Left lung (tissue), 10 donors: Measurements from ENCODE around the gene ARFIP1. TPM values are rescaled to one million over a fixed set of nuclear protein-coding genes. Genes with fewer than 3 reads are reported as not detected.
"Not testable (repeated sequence)": the region's sequence is repeated elsewhere in the genome, so short reads cannot be mapped to it uniquely, and the experiment has no call there.

ENCODE experiments used
- ATAC-seq: fragments of 200-7000 bp; cut with Tn5 transposase; one replicate; pipeline ENCODE4 v1.9.1; 2020; ENCODE audit warnings: moderate library complexity
- DNase-seq, 4 donors: peaks; one replicate each; pipeline ENCODE4 v3.0.0-alpha.2; 2013 to 2020
- H3K27ac ChIP-seq, 2 donors: fragments of 200-600 bp; sonication (generic) in 1 of 2; one replicate each; pipeline versions ENCODE4 v1.5.0 to v1.8.0; 2020 to 2021
- H3K27me3 ChIP-seq, 2 donors: fragments of 200-600 bp; sonication (generic) in 1 of 2; one replicate each; pipeline versions ENCODE4 v1.5.0 to v1.8.0; 2020 to 2021
- H3K36me3 ChIP-seq, 2 donors: fragments of 200-600 bp; sonication (generic) in 1 of 2; one replicate each; pipeline versions ENCODE4 v1.5.0 to v1.8.0; 2020 to 2021
- H3K4me1 ChIP-seq, 2 donors: fragments of 200-600 bp; one replicate each; pipeline ENCODE4 v1.8.0; 2021
- H3K4me3 ChIP-seq, 2 donors: fragments of 200-600 bp; sonication (generic) in 1 of 2; one replicate each; pipeline versions ENCODE4 v1.5.0 to v1.8.0; 2020 to 2021; ENCODE audit warnings: mild to moderate bottlenecking in 1 of 2
- H3K9me3 ChIP-seq, 2 donors: fragments of 200-600 bp; sonication (generic) in 1 of 2; one replicate each; pipeline versions ENCODE4 v1.5.0 to v1.8.0; 2020 to 2021
- CTCF ChIP-seq, 2 donors: fragments of 200-600 bp; sonication (generic) in 1 of 2; IDR thresholded peaks; one replicate each; pipeline versions ENCODE4 v1.5.0 to v1.8.0; 2021; ENCODE audit warnings: antibody characterized with exemption in 2 of 2
- intact Hi-C, 2 donors: fragments of 100-400 bp; cut with DNase I; formaldehyde crosslinking; loops; one replicate each; pipeline versions ENCODE4 v1.11.2 to v1.14.2; 2022
- polyA plus RNA-seq, 6 donors: library from polyadenylated mRNA; unstranded; fragments of 120-200 nt; gene quantifications; one replicate each; pipeline ENCODE4 v1.2.1, GENCODE V29; 2013; ENCODE audit not compliant: insufficient read length in 6 of 6
- total RNA-seq, 2 donors: library from RNA; stranded (reverse); fragmentation: NEBNext Ultra II Directional; extraction: Animal tissue kit (Norgen Biotek cat#: 25700); gene quantifications; one replicate each; pipeline ENCODE4 v1.2.1, GENCODE V29; 2021
- donor health status: DM: no; HTN: yes; CAD: no.
- donor health status: DM: no; HTN: no; CAD: no.

Gene ARFIP1
- total and polyA plus RNA-seq, 8 donors, result 34.7 to 48.9 (median 45.5) TPM

DNA sequence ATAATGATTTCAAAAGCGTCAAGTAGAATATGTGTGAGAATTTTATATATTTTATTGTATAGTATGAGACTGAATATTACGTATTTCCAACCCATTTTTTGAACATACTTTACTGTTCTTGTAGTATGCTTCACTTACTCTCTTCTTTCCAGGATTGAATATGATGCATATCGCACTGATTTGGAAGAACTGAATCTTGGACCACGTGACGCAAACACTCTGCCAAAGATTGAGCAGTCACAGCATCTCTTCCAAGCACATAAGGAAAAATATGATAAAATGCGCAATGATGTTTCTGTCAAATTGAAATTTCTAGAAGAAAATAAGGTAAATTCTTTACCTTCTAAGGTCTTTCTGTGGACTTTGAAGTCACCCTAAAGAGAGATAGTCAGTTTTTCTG, 108.2 kb downstream of the ARFIP1 start:
- DNase-seq (no peak), ATAC-seq (no peak)
- Histone ChIP-seq H3K27ac (no peak overlapping the region), H3K9me3 (no peaks in the 10 kb centered on the region), H3K27me3 (no peaks in the 10 kb centered on the region), H3K36me3 (peaks cover 0 to 36% of the 10 kb centered on the region in 2 donors), H3K4me3 (no peak overlapping the region), H3K4me1 (no peaks in the 10 kb centered on the region)
- intact Hi-C loops, result no loop called here
- TF ChIP-seq CTCF (IDR thresholded peaks at IDR 0.05), result no peak

GRCh38 chr4:152892974-152893373, 113.2 kb downstream of the ARFIP1 start:
- TF ChIP-seq CTCF (IDR thresholded peaks at IDR 0.05), result no peak
- ATAC-seq, result no peak
- DNase-seq, result no peak
- no peaks in the 10 kb centered on the region for H3K27me3 ChIP-seq
- H3K9me3 ChIP-seq, result no peaks in the 10 kb centered on the region
- no peak overlapping the region for H3K27ac ChIP-seq
- intact Hi-C loops, result no loop called here
- H3K4me1 ChIP-seq, result peaks cover 0 to 23% of the 10 kb centered on the region in 2 donors
- H3K36me3 ChIP-seq, result peaks cover 0 to 38% of the 10 kb centered on the region in 2 donors
- no peak overlapping the region for H3K4me3 ChIP-seq

DNA sequence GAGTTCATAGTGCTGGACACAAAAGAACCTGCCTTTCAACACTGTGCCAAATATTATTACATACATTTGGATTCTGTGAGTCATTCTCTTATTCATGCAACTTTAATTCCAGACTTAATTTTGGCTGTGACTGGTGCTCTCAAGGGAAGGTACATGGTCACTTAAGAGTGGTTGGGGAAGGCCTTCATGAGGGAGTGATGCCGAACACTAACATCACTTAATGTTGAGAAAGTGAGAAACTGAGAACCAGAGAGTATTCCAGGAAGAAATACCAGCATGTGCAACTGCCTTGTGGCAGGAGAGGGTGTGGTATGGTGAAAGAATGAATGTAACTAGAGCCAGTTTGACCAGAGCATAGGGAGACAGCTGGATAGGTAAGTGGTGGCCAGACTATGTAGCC, 114.9 kb downstream of the ARFIP1 start:
- intact Hi-C loops, result no loop called here
- peak; percentile 73 for ATAC-seq
- H3K27me3 ChIP-seq, result no peaks in the 10 kb centered on the region
- no peak for TF ChIP-seq CTCF (IDR thresholded peaks at IDR 0.05)
- H3K9me3 ChIP-seq, result no peaks in the 10 kb centered on the region
- peaks cover 0 to 25% of the 10 kb centered on the region in 2 donors for H3K4me1 ChIP-seq
- H3K4me3 ChIP-seq, result no peak overlapping the region
- H3K36me3 ChIP-seq, result peaks cover 0 to 27% of the 10 kb centered on the region in 2 donors
- H3K27ac ChIP-seq, result no peak overlapping the region
- no peak for DNase-seq

DNA sequence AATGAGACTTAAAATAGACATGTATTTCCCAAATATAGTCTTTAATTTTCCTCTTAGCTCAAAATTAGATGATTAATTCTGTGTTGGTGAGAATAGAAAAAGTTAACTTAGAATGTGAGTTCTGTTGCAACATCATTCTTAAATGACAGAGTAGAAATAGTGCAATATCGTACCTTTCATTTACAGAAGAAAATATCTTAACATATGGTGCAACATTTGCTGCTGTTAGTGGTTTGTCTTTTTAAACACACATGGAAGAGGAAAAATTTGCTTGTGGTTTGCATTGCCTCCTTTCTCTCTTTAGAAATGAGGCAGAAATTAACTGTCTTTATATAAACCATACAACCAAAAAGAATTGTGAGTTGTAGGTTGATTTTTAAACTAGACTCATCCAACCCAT, 117.1 kb downstream of the ARFIP1 start:
- no peak for TF ChIP-seq CTCF (IDR thresholded peaks at IDR 0.05)
- H3K4me3 ChIP-seq, result no peak overlapping the region
- ATAC-seq (no peak), DNase-seq (no peak)
- no peak overlapping the region for H3K27ac ChIP-seq
- H3K4me1 ChIP-seq, result peaks cover 0 to 25% of the 10 kb centered on the region in 2 donors
- intact Hi-C loops, result no loop called here
- no peaks in the 10 kb centered on the region for H3K27me3 ChIP-seq
- no peaks in the 10 kb centered on the region for H3K9me3 ChIP-seq
- H3K36me3 ChIP-seq, result peaks cover 0 to 9% of the 10 kb centered on the region in 2 donors

GRCh38 chr4:152898133-152898532, 118.4 kb downstream of the ARFIP1 start:
- H3K4me3 ChIP-seq, H3K27ac ChIP-seq, H3K27me3 ChIP-seq, H3K9me3 ChIP-seq, H3K36me3 ChIP-seq, intact Hi-C loops, ATAC-seq: not testable (repeated sequence)
- DNase-seq, result peak in 1 of 4 donors; percentile 13
- peaks cover 0 to 25% of the 10 kb centered on the region in 2 donors for H3K4me1 ChIP-seq

GRCh38 chr4:152898606-152899005, 118.9 kb downstream of the ARFIP1 start:
- Histone ChIP-seq H3K36me3 (no peaks in the 10 kb centered on the region), H3K27ac (no peak overlapping the region), H3K27me3 (no peaks in the 10 kb centered on the region), H3K9me3 (no peaks in the 10 kb centered on the region), H3K4me3 (no peak overlapping the region), H3K4me1 (peaks cover 0 to 25% of the 10 kb centered on the region in 2 donors)
- TF ChIP-seq CTCF (IDR thresholded peaks at IDR 0.05), result no peak
- intact Hi-C loops, result no loop called here
- DNase-seq (no peak), ATAC-seq (no peak)
